SK-N-SH (cell line): ENCODE results near the gene KLF13. TPM values are rescaled to one million over a fixed set of nuclear protein-coding genes. Genes with fewer than 3 reads are reported as not detected.

Source experiments
- CTCF ChIA-PET: fragments of 300-600, 350-600 bp; formaldehyde crosslinking; extraction: SDS; loops from one replicate; lab custom pipeline; 2021; lab: Yijun Ruan, JAX
- POLR2A ChIA-PET: fragments of 350-600 bp; sonication (Branson Sonifier 250); formaldehyde crosslinking; extraction: SDS; loops from one replicate; lab custom pipeline; 2020; ENCODE audit warnings: antibody characterized with exemption, inconsistent platforms; lab: Yijun Ruan, JAX
- DNase-seq: peaks from one replicate; pipeline ENCODE4 v3.0.0; 2012
- H2AFZ ChIP-seq: fragments of 200-600 bp; sonication (generic); 2 replicates; pipeline ENCODE4 v1.8.1; 2016; ENCODE audit warnings: antibody characterized with exemption, mild to moderate bottlenecking, low read depth
- H3F3A ChIP-seq: fragments of 200-600 bp; sonication (generic); replicated peaks from 2 replicates; pipeline ENCODE3; 2016; ENCODE audit warnings: antibody characterized with exemption, mild to moderate bottlenecking; ENCODE audit not compliant: insufficient read depth
- H3K27ac ChIP-seq, 2 experiments: fragments of 200-500 bp in 1 of 2; fragments of 200-600 bp in 1 of 2; sonication (Bioruptor generic) in 1 of 2; sonication (generic), shearing (Covaris generic) in 1 of 2; 2 replicates each; pipeline versions ENCODE4 v1.5.1 to v1.6.1; 2014 to 2016; ENCODE audit warnings: low read depth in 2 of 2, inconsistent platforms in 1 of 2, low read length in 1 of 2, mild to moderate bottlenecking in 1 of 2, mixed read lengths in 1 of 2
- H3K27me3 ChIP-seq: fragments of 200-600 bp; sonication (generic), shearing (Covaris generic); 2 replicates; pipeline ENCODE4 v1.6.1; 2016; ENCODE audit warnings: mixed run types; ENCODE audit not compliant: insufficient read depth
- H3K36me3 ChIP-seq, 2 experiments: fragments of 200-500 bp in 1 of 2; fragments of 200-600 bp in 1 of 2; sonication (Bioruptor generic) in 1 of 2; sonication (generic) in 1 of 2; replicated peaks in 1 of 2; 2 replicates each; pipeline versions ENCODE3 to v1.5.1; 2014 to 2016; ENCODE audit warnings: low read length in 1 of 2, mild to moderate bottlenecking in 1 of 2; ENCODE audit not compliant: insufficient read depth in 2 of 2, control insufficient read depth in 1 of 2
- H3K4me1 ChIP-seq, 2 experiments: fragments of 200-500 bp in 1 of 2; fragments of 200-600 bp in 1 of 2; sonication (Bioruptor generic) in 1 of 2; sonication (generic), shearing (Covaris generic) in 1 of 2; 2 replicates each; pipeline versions ENCODE4 v1.5.1 to v1.6.1; 2014 to 2016; ENCODE audit warnings: low read depth in 1 of 2, low read length in 1 of 2, mixed run types in 1 of 2; ENCODE audit not compliant: insufficient read depth in 2 of 2, control insufficient read depth in 1 of 2
- H3K4me2 ChIP-seq: fragments of 200-600 bp; sonication (generic), shearing (Covaris generic); 2 replicates; pipeline ENCODE4 v1.6.1; 2017; ENCODE audit warnings: mixed run types
- H3K4me3 ChIP-seq, 2 experiments: fragments of 200-500 bp in 1 of 2; fragments of 200-600 bp in 1 of 2; sonication (Bioruptor generic) in 1 of 2; sonication (generic), shearing (Covaris generic) in 1 of 2; 2 replicates each; pipeline versions ENCODE4 v1.5.1 to v1.8.1; 2014 to 2016; ENCODE audit warnings: low read depth in 2 of 2, inconsistent platforms in 1 of 2, low read length in 1 of 2, mild to moderate bottlenecking in 1 of 2, mixed read lengths in 1 of 2, moderate library complexity in 1 of 2
- H3K79me2 ChIP-seq: fragments of 200-600 bp; sonication (generic); 2 replicates; pipeline ENCODE4 v1.8.1; 2017; ENCODE audit warnings: mild to moderate bottlenecking; ENCODE audit not compliant: insufficient read depth
- H3K9ac ChIP-seq: fragments of 200-600 bp; sonication (generic); 2 replicates; pipeline ENCODE4 v1.6.1; 2017; ENCODE audit warnings: mixed run types
- H3K9me2 ChIP-seq: fragments of 200-600 bp; sonication (generic); 2 replicates; pipeline ENCODE4 v1.6.1; 2017; ENCODE audit warnings: mixed run types
- H3K9me3 ChIP-seq: fragments of 200-600 bp; sonication (generic); 2 replicates; pipeline ENCODE4 v1.6.1; 2017; ENCODE audit warnings: mixed run types, mild to moderate bottlenecking, moderate library complexity
- H4K20me1 ChIP-seq: fragments of 200-600 bp; sonication (generic); 2 replicates; pipeline ENCODE4 v1.6.1; 2017; ENCODE audit warnings: mild to moderate bottlenecking, mixed run types; ENCODE audit not compliant: insufficient read depth
- FOSL2 ChIP-seq: IDR thresholded peaks from 2 replicates; pipeline ENCODE4 v1.4.0; 2012; ENCODE audit warnings: low read depth, mild to moderate bottlenecking, moderate library complexity, borderline replicate concordance
- FOXJ3 ChIP-seq: sonication (generic); formaldehyde crosslinking; IDR thresholded peaks from 2 replicates; pipeline ENCODE4 v1.5.1; 2020; ENCODE audit warnings: mild to moderate bottlenecking, missing genetic modification reagents
- FOXM1 ChIP-seq: IDR thresholded peaks from 2 replicates; pipeline ENCODE4 v1.4.0; 2012; ENCODE audit warnings: low read depth, mild to moderate bottlenecking
- GABPA ChIP-seq: IDR thresholded peaks from 2 replicates; pipeline ENCODE4 v1.4.0; 2012; ENCODE audit warnings: low read depth, mild to moderate bottlenecking
- JUND ChIP-seq: IDR thresholded peaks from 2 replicates; pipeline ENCODE4 v1.4.0; 2012
- MXI1 ChIP-seq: IDR thresholded peaks from 2 replicates; pipeline ENCODE4 v1.6.1; 2012; ENCODE audit warnings: mild to moderate bottlenecking, low read depth, low read length, improper control_type of control experiment
- NRF1 ChIP-seq: IDR thresholded peaks from 2 replicates; pipeline ENCODE4 v1.6.1; 2012; ENCODE audit warnings: low read depth, mild to moderate bottlenecking, low read length
- RAD21 ChIP-seq: IDR thresholded peaks from 2 replicates; pipeline ENCODE4 v1.6.1; 2012; ENCODE audit warnings: mild to moderate bottlenecking, low read length
- RCOR1 ChIP-seq: fragments of 150-350 bp; IDR thresholded peaks from 2 replicates; pipeline ENCODE4 v1.6.1; 2017; ENCODE audit warnings: antibody characterized with exemption, low read length
- SMC3 ChIP-seq: IDR thresholded peaks from 2 replicates; pipeline ENCODE4 v1.6.1; 2012; ENCODE audit warnings: low read depth, low read length, improper control_type of control experiment
- TAF1 ChIP-seq: IDR thresholded peaks from 2 replicates; pipeline ENCODE4 v1.6.1; 2012; ENCODE audit warnings: low read depth, mild to moderate bottlenecking, low read length, moderate library complexity, borderline replicate concordance
- TCF12 ChIP-seq: IDR thresholded peaks from 2 replicates; pipeline ENCODE4 v1.4.0; 2012
- TEAD4 ChIP-seq: IDR thresholded peaks from 2 replicates; pipeline ENCODE4 v1.4.0; 2012; ENCODE audit warnings: mild to moderate bottlenecking, borderline replicate concordance; ENCODE audit not compliant: insufficient read depth
- WGBS: methylation state at CpG from one replicate; pipeline ENCODE4 v1.1.6; 2017; ENCODE audit warnings: low lambda C conversion rate; 5-methylcytosine and 5-hydroxymethylcytosine counted together
- polyA plus RNA-seq, 3 experiments: library from polyadenylated mRNA; depleted of rRNA; stranded (reverse); fragments of >200 nt; gene quantifications; 2 replicates each; pipeline ENCODE4 v1.2.3, GENCODE V29; 2012
- TF ChIP-seq, protein P1 (sequence below): IDR thresholded peaks from 2 replicates; pipeline ENCODE4 v1.6.1; 2012; ENCODE audit warnings: mild to moderate bottlenecking, low read depth, low read length, moderate library complexity
- TF ChIP-seq, protein P2 (sequence below): fragments of 150-350 bp; IDR thresholded peaks from 2 replicates; pipeline ENCODE4 v1.6.1; 2017; ENCODE audit warnings: antibody characterized with exemption, low read length, low read depth, borderline replicate concordance
- TF ChIP-seq, protein P3 (sequence below): fragments of 150-350 bp; IDR thresholded peaks from 2 replicates; pipeline ENCODE4 v1.6.1; 2016; ENCODE audit warnings: mild to moderate bottlenecking, low read depth, low read length
- TF ChIP-seq, protein P4 (sequence below): IDR thresholded peaks from 2 replicates; pipeline ENCODE4 v1.4.0; 2012; ENCODE audit warnings: low read depth, borderline replicate concordance
- TF ChIP-seq, protein P5 (sequence below): IDR thresholded peaks from 2 replicates; pipeline ENCODE4; 2012
- TF ChIP-seq, protein P6 (sequence below): IDR thresholded peaks from 2 replicates; pipeline ENCODE4 v1.4.0; 2012; ENCODE audit warnings: low read depth, borderline replicate concordance

Gene KLF13
- polyA plus RNA-seq, 1 of the 3 experiments (the other 2 are of a cell fraction), result 7.1 TPM

DNA sequence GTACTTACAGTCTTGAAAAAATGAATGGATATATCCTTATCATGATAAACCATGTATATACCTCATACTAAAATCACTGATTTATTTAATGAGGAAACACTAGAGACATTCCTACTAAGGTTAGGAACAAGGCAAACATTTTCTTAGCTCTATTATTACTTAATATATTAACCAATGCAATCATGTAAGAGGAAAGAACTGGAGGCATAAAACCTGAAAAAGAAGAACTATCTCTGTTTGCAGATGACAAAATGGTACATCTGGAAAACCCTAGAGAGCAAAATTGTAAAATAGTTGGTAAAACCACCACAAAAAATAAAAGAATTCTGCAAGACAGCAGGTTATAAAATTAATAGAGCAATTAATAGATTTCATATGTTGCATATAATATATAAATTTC, 81.2 kb downstream of the KLF13 start (continued):
- TF ChIP-seq, protein P1, sequence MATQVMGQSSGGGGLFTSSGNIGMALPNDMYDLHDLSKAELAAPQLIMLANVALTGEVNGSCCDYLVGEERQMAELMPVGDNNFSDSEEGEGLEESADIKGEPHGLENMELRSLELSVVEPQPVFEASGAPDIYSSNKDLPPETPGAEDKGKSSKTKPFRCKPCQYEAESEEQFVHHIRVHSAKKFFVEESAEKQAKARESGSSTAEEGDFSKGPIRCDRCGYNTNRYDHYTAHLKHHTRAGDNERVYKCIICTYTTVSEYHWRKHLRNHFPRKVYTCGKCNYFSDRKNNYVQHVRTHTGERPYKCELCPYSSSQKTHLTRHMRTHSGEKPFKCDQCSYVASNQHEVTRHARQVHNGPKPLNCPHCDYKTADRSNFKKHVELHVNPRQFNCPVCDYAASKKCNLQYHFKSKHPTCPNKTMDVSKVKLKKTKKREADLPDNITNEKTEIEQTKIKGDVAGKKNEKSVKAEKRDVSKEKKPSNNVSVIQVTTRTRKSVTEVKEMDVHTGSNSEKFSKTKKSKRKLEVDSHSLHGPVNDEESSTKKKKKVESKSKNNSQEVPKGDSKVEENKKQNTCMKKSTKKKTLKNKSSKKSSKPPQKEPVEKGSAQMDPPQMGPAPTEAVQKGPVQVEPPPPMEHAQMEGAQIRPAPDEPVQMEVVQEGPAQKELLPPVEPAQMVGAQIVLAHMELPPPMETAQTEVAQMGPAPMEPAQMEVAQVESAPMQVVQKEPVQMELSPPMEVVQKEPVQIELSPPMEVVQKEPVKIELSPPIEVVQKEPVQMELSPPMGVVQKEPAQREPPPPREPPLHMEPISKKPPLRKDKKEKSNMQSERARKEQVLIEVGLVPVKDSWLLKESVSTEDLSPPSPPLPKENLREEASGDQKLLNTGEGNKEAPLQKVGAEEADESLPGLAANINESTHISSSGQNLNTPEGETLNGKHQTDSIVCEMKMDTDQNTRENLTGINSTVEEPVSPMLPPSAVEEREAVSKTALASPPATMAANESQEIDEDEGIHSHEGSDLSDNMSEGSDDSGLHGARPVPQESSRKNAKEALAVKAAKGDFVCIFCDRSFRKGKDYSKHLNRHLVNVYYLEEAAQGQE, result no peak
- TF ChIP-seq SMC3, result no peak
- no peak for TF ChIP-seq FOXM1
- no peak for TF ChIP-seq FOSL2
- no peak for TF ChIP-seq JUND
- TF ChIP-seq, protein P2, sequence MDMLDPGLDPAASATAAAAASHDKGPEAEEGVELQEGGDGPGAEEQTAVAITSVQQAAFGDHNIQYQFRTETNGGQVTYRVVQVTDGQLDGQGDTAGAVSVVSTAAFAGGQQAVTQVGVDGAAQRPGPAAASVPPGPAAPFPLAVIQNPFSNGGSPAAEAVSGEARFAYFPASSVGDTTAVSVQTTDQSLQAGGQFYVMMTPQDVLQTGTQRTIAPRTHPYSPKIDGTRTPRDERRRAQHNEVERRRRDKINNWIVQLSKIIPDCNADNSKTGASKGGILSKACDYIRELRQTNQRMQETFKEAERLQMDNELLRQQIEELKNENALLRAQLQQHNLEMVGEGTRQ, result no peak

DNA sequence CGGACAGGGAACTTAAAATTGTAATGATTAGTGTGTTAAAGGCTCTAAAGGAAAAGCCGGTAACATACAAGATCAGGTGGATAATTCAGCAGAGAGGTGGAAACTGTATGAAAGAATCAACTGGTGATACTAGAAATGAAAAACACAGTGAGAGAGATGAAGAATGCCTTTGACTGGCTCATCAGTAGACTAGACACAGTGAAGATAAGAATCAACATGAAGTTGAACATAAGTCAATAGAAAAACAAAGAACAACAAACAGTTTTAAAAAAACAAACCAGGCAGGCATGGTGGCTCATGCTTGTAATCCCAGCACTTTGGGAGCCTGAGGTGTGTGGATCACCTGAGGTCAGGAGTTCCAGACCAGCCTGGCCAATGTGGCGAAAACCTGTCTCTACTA, 82.1 kb downstream of the KLF13 start:
- CTCF ChIA-PET, result interaction anchor here (1.1 kb wide), 1 partner anchor 80 kb away, joined by 3 read pairs; no protein-coding TSS in a partner anchor
- H3K4me2 ChIP-seq, result no peak overlapping the region
- no peak overlapping the region for H3K27ac ChIP-seq
- 79% methylated on average over 3 of the region's 3 CpGs for WGBS
- H3F3A ChIP-seq, result no peaks in the 10 kb centered on the region
- no peak overlapping the region for H2AFZ ChIP-seq
- no peaks in the 10 kb centered on the region for H3K27me3 ChIP-seq
- POLR2A ChIA-PET, result no interaction called here
- H3K9me2 ChIP-seq, result no peaks in the 10 kb centered on the region
- TF ChIP-seq, protein P3, sequence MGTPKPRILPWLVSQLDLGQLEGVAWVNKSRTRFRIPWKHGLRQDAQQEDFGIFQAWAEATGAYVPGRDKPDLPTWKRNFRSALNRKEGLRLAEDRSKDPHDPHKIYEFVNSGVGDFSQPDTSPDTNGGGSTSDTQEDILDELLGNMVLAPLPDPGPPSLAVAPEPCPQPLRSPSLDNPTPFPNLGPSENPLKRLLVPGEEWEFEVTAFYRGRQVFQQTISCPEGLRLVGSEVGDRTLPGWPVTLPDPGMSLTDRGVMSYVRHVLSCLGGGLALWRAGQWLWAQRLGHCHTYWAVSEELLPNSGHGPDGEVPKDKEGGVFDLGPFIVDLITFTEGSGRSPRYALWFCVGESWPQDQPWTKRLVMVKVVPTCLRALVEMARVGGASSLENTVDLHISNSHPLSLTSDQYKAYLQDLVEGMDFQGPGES, result no peak
- TF ChIP-seq TAF1 (no peak), MXI1 (no peak), RCOR1 (no peak), SMC3 (no peak), TEAD4 (no peak), TCF12 (no peak), FOXJ3 (CRISPR knock-in tag) (no peak), NRF1 (no peak), JUND (no peak), GABPA (no peak), RAD21 (no peak)
- TF ChIP-seq, protein P2, result no peak
- TF ChIP-seq, protein P4, sequence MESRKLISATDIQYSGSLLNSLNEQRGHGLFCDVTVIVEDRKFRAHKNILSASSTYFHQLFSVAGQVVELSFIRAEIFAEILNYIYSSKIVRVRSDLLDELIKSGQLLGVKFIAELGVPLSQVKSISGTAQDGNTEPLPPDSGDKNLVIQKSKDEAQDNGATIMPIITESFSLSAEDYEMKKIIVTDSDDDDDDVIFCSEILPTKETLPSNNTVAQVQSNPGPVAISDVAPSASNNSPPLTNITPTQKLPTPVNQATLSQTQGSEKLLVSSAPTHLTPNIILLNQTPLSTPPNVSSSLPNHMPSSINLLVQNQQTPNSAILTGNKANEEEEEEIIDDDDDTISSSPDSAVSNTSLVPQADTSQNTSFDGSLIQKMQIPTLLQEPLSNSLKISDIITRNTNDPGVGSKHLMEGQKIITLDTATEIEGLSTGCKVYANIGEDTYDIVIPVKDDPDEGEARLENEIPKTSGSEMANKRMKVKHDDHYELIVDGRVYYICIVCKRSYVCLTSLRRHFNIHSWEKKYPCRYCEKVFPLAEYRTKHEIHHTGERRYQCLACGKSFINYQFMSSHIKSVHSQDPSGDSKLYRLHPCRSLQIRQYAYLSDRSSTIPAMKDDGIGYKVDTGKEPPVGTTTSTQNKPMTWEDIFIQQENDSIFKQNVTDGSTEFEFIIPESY, result no peak
- TF ChIP-seq, protein P5, sequence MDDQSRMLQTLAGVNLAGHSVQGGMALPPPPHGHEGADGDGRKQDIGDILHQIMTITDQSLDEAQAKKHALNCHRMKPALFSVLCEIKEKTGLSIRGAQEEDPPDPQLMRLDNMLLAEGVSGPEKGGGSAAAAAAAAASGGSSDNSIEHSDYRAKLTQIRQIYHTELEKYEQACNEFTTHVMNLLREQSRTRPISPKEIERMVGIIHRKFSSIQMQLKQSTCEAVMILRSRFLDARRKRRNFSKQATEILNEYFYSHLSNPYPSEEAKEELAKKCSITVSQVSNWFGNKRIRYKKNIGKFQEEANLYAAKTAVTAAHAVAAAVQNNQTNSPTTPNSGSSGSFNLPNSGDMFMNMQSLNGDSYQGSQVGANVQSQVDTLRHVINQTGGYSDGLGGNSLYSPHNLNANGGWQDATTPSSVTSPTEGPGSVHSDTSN, result no peak
- TF ChIP-seq, protein P6, sequence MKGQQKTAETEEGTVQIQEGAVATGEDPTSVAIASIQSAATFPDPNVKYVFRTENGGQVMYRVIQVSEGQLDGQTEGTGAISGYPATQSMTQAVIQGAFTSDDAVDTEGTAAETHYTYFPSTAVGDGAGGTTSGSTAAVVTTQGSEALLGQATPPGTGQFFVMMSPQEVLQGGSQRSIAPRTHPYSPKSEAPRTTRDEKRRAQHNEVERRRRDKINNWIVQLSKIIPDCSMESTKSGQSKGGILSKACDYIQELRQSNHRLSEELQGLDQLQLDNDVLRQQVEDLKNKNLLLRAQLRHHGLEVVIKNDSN, result no peak
- H3K4me3 ChIP-seq, result no peak overlapping the region
- H3K79me2 ChIP-seq, result no peaks in the 10 kb centered on the region
- no peaks in the 10 kb centered on the region for H4K20me1 ChIP-seq
- peaks cover 0 to 2% of the 10 kb centered on the region in 2 experiments; a peak in 1 of 4 replicates for H3K4me1 ChIP-seq
- no peak for DNase-seq
- no peaks in the 10 kb centered on the region for H3K36me3 ChIP-seq
- no peaks in the 10 kb centered on the region for H3K9me3 ChIP-seq
- H3K9ac ChIP-seq, result no peak overlapping the region
